ENCODE measurements around the gene GPC5.

The GPC5 gene

DNA sequence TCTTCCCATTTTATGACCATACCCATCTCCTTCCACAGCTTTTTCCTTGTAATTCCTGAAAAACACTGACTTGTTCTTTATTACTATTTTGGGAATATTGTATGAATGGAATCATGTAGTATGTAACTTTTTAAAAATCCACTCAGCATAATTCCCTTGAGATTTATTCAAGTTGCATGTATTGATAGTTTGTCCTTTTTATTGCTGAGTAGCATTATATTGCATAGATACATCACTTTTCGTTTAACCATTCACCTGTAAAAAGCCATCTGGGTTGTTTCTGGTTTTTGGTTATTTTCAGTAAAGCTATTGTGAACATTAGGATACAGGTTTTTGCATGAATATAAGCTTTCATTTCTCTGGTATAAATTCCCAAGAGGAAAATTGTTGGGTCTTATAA, 115.4 kb downstream of the GPC5 start:
- TF ChIP-seq, protein P1, sequence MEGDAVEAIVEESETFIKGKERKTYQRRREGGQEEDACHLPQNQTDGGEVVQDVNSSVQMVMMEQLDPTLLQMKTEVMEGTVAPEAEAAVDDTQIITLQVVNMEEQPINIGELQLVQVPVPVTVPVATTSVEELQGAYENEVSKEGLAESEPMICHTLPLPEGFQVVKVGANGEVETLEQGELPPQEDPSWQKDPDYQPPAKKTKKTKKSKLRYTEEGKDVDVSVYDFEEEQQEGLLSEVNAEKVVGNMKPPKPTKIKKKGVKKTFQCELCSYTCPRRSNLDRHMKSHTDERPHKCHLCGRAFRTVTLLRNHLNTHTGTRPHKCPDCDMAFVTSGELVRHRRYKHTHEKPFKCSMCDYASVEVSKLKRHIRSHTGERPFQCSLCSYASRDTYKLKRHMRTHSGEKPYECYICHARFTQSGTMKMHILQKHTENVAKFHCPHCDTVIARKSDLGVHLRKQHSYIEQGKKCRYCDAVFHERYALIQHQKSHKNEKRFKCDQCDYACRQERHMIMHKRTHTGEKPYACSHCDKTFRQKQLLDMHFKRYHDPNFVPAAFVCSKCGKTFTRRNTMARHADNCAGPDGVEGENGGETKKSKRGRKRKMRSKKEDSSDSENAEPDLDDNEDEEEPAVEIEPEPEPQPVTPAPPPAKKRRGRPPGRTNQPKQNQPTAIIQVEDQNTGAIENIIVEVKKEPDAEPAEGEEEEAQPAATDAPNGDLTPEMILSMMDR (IDR thresholded peaks at IDR 0.05; ENCODE audit: low read depth, low read length), result no peak
- H3K4me3 ChIP-seq (replicated peaks in 1 of 2; ENCODE audit: low read depth in 2 of 2, low read length in 2 of 2), result no peak overlapping the region
- DNase-seq (ENCODE audit: low read depth in 2 of 2), result no peak

- DNase-seq (ENCODE audit: low read depth in 2 of 2), result no peak
- TF ChIP-seq, protein P1 (IDR thresholded peaks at IDR 0.05; ENCODE audit: low read depth, low read length), result no peak
- no peak overlapping the region for H3K4me3 ChIP-seq (replicated peaks in 1 of 2; ENCODE audit: low read depth in 2 of 2, low read length in 2 of 2)
Observed at GRCh38 chr13:91516799-91517198, 118.4 kb downstream of the GPC5 start.

DNA sequence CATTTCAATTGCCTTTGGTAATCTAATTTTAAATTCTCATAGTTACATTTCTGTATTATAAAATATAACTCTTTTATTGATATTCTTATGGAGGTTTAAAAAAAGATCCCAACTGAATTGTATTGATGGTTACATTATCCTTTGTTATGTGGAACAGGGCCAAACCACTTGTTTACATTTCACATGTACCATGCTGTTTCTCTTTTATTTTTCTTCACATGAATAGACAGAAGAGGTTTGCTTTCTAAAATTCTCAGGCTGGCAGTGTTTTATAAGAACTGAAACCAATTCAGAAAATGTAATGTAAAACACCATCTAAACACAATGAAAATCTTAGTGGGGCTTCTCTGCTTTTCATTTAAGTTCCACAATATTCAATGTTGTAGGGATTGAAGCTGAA, 122.5 kb downstream of the GPC5 start:
- TF ChIP-seq, protein P1 (IDR thresholded peaks at IDR 0.05; ENCODE audit: low read depth, low read length), result no peak
- no peak overlapping the region for H3K4me3 ChIP-seq (replicated peaks in 1 of 2; ENCODE audit: low read depth in 2 of 2, low read length in 2 of 2)
- DNase-seq (ENCODE audit: low read depth in 2 of 2), result no peak

- TF ChIP-seq, protein P1 (IDR thresholded peaks at IDR 0.05; ENCODE audit: low read depth, low read length), result no peak
- no peak for DNase-seq (ENCODE audit: low read depth in 2 of 2)
- no peak overlapping the region for H3K4me3 ChIP-seq (replicated peaks in 1 of 2; ENCODE audit: low read depth in 2 of 2, low read length in 2 of 2)
Observed at GRCh38 chr13:91523116-91523515, 124.7 kb downstream of the GPC5 start.

- H3K4me3 ChIP-seq (replicated peaks in 1 of 2; ENCODE audit: low read depth in 2 of 2, low read length in 2 of 2), result no peak overlapping the region
- DNase-seq (ENCODE audit: low read depth in 2 of 2), result no peak
- TF ChIP-seq, protein P1 (IDR thresholded peaks at IDR 0.05; ENCODE audit: low read depth, low read length), result no peak
Observed at GRCh38 chr13:91526543-91527033, 128.2 kb downstream of the GPC5 start.

- TF ChIP-seq, protein P1 (IDR thresholded peaks at IDR 0.05; ENCODE audit: low read depth, low read length), result no peak
- DNase-seq (ENCODE audit: low read depth in 2 of 2), result no peak
- H3K4me3 ChIP-seq (replicated peaks in 1 of 2; ENCODE audit: low read depth in 2 of 2, low read length in 2 of 2), result no peak overlapping the region
Observed at GRCh38 chr13:91529739-91530482, 131.5 kb downstream of the GPC5 start.

Data from cardiac fibroblast (primary cell).